ENCODE results near the gene ZNF503.

Gene ZNF503

DNA sequence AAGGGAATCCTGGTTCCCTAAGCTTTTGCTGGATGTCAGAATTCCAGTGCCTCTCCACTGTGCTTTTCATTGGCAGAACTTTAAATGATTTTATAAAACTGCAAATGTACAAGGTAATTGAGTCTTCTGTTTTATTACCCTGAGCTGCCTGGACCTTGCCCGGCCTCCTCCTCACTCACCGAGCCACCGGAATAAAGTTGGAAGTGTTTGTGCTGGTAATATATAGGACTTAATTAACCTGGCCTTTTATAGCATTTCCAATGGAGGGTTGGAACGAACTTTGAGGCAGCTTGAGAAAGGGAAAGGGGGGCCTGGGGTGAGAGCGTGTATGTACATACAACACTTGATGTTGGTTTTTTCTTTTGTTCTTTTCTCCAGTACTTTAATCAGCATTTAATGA lies 43.4 kb downstream of the ZNF503 start:
- no peak for DNase-seq (ENCODE audit: low read depth)
- no peak overlapping the region for H3K4me3 ChIP-seq (ENCODE audit: control insufficient read depth, low read depth, low read length)

DNA sequence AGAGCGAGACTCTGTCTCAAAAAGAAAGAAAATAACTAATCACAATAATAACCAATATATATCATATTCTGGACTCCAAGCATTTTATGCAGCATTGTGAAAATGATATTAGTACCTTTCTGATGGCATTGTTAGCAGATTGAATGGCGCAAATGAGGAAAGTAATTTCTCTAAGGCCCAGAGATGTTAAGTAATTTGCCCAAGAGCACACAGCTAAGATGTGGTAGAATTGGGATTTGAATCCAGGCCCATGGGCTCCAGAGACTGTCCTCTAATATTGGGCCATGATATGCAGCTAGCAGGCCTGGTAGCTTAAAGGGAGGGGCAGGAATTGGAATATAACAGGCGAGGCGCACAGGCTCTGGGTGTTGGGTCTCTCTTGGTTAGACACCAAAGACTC lies 44.1 kb downstream of the ZNF503 start:
- DNase-seq (ENCODE audit: low read depth), result no peak
- TF ChIP-seq, protein P1, sequence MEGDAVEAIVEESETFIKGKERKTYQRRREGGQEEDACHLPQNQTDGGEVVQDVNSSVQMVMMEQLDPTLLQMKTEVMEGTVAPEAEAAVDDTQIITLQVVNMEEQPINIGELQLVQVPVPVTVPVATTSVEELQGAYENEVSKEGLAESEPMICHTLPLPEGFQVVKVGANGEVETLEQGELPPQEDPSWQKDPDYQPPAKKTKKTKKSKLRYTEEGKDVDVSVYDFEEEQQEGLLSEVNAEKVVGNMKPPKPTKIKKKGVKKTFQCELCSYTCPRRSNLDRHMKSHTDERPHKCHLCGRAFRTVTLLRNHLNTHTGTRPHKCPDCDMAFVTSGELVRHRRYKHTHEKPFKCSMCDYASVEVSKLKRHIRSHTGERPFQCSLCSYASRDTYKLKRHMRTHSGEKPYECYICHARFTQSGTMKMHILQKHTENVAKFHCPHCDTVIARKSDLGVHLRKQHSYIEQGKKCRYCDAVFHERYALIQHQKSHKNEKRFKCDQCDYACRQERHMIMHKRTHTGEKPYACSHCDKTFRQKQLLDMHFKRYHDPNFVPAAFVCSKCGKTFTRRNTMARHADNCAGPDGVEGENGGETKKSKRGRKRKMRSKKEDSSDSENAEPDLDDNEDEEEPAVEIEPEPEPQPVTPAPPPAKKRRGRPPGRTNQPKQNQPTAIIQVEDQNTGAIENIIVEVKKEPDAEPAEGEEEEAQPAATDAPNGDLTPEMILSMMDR (IDR thresholded peaks at IDR 0.05; ENCODE audit: control insufficient read depth, insufficient read depth, low read depth, low read length, missing control alignments), result no peak
- no peak overlapping the region for H3K4me3 ChIP-seq (ENCODE audit: control insufficient read depth, low read depth, low read length)

More for the DNA sequence above, 43.4 kb downstream of the ZNF503 start:
- TF ChIP-seq, protein P1 (IDR thresholded peaks at IDR 0.05; ENCODE audit: control insufficient read depth, insufficient read depth, low read depth, low read length, missing control alignments), result no peak

DNA sequence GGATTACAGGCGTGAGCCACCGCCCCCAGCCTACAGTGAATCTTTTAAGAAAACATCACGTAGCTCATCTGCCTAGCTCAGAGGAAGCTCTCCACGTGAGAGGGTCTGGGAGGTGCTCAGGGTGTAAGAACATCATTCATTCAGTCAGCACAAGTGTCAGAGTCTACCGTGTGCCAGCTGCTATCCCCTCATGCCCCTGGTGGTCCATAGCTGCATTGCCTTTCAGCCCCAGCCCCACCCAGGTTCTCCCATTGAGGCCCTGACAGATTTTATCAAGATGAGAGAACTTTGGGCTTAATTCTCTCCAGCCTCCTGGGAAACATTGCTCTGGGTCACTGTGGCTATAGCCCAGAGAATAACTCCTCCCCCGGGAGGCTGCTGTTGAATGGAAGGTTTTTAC lies 45.1 kb downstream of the ZNF503 start:
- H3K4me3 ChIP-seq (ENCODE audit: control insufficient read depth, low read depth, low read length), result no peak overlapping the region
- TF ChIP-seq, protein P1 (IDR thresholded peaks at IDR 0.05; ENCODE audit: control insufficient read depth, insufficient read depth, low read depth, low read length, missing control alignments), result no peak
- DNase-seq (ENCODE audit: low read depth), result no peak

DNA sequence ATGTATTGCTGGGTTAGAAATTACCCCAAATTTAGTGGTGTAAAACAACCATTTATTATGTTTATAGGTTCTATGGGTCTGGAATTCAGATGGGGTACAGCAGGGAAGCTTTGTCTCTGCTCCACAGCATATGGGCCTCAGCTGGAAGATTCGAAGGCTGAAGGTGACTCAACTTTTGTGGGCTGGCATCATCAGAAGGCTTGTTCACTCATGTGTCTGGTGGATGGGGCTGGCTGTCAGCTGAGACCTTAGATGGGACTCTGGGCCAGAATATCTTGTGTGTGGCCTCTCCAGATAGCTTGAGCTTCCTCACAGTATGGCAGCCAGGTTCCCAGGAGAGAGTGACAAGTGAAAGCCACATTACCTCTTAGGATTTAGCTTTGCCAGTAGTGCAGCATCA lies 45.9 kb downstream of the ZNF503 start:
- H3K4me3 ChIP-seq (ENCODE audit: control insufficient read depth, low read depth, low read length), result no peak overlapping the region
- TF ChIP-seq, protein P1 (IDR thresholded peaks at IDR 0.05; ENCODE audit: control insufficient read depth, insufficient read depth, low read depth, low read length, missing control alignments), result no peak

DNA sequence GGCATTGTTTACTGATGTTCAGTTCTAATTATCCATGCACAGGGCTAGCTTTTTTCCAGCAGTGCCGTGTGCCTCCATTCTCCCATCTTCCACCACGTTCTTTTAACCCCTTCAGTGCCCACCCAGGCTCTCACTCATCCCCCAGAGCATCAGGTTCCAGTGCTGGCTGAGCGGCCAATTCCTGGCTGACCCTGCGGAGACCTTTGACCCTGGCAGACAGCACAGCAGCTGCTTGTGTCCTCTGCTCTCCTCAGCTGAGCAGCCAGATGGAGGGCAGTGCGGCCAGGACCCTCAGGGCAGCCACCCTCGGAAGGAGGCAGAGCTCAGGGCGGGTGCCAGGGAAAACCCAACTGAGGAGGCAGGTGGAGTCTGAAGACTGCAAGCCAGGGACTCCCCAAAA lies 48.4 kb downstream of the ZNF503 start:
- TF ChIP-seq, protein P1 (IDR thresholded peaks at IDR 0.05; ENCODE audit: control insufficient read depth, insufficient read depth, low read depth, low read length, missing control alignments), result no peak
- H3K4me3 ChIP-seq (ENCODE audit: control insufficient read depth, low read depth, low read length), result no peak overlapping the region
- no peak for DNase-seq (ENCODE audit: low read depth)

More for the DNA sequence above, 45.9 kb downstream of the ZNF503 start:
- DNase-seq (ENCODE audit: low read depth), result no peak

DNA sequence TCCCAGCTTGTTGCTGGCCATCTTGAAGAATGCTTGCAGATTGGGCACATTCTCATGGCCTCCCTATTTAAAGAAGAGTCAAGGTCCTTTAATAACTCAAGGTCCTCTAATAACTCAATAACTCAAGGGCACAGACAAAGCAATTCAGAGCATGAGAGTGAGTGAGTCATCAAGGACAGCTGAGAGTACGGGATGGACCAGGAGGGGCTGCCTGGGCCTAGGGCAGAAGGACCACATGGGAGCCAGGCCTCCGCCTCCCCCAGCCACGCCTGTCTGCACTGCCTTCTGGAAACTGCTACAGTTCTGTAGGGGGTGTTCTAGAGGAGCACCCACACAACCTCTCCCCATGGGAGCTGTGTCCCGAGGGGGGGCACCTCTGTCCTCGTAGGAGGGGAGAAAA lies 48.9 kb downstream of the ZNF503 start:
- DNase-seq (ENCODE audit: low read depth), result no peak
- H3K4me3 ChIP-seq (ENCODE audit: control insufficient read depth, low read depth, low read length), result no peak overlapping the region
- TF ChIP-seq, protein P1 (IDR thresholded peaks at IDR 0.05; ENCODE audit: control insufficient read depth, insufficient read depth, low read depth, low read length, missing control alignments), result no peak

DNA sequence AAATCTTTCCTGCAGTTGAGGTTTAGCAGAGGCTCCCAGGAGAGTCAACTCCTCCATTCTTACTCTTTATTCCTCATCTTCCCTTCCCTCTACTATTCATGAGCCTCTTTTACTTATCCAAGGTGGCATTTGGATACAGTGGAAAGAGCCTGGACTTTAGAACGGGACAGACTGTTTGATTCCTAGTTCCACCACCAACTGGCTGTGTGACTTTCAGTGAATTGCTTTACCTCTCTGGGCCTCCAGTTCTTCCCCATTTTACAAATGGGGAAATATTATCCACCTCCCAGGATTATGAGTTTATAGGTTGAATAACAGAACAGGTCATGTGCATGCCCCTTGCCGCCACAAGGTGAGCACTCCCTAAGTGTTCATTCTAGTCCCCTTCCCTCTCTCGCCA lies 49.9 kb downstream of the ZNF503 start:
- no peak overlapping the region for H3K4me3 ChIP-seq (ENCODE audit: control insufficient read depth, low read depth, low read length)
- no peak for DNase-seq (ENCODE audit: low read depth)
- TF ChIP-seq, protein P1 (IDR thresholded peaks at IDR 0.05; ENCODE audit: control insufficient read depth, insufficient read depth, low read depth, low read length, missing control alignments), result no peak

Data from AG09309 (cell line).